MM.1S (cell line): Measurements from ENCODE around the gene IRS1.

Experiments used
- CTCF ChIP-seq: fragments of 300-600 bp; sonication (generic); IDR thresholded peaks from 2 replicates; pipeline ENCODE4 v1.5.1; 2016; ENCODE audit warnings: antibody characterized with exemption, low read length, mixed read lengths
- EZH2 ChIP-seq: fragments of 300-600 bp; sonication (generic); optimal IDR thresholded peaks from 2 replicates; pipeline ENCODE3; 2017; ENCODE audit warnings: low read depth, mild to moderate bottlenecking, antibody characterized with exemption, low read length, mixed read lengths

GRCh38 chr2:226747288-226747687 is 52.3 kb downstream of the IRS1 start:
- no peak for TF ChIP-seq CTCF
- no peak for TF ChIP-seq EZH2
